HCT116 (cell line): ENCODE measurements around the gene IL19. TPM values are rescaled to one million over a fixed set of nuclear protein-coding genes. Genes with fewer than 3 reads are reported as not detected.

ENCODE experiments used
- ATAC-seq: fragments of 200-7000 bp; cut with Tn5 transposase; 2 replicates; pipeline ENCODE4 v1.9.1; 2020; ENCODE audit warnings: mild to moderate bottlenecking, moderate library complexity
- BruUV-seq: library from RNA; stranded (reverse); fragments of 400-500 nt; replicated peaks from 2 replicates; lab custom pipeline; 2021; lab: Mats Ljungman, UMichigan
- CTCF ChIA-PET: fragments of 300-600 bp; sonication (Branson Sonifier 250); formaldehyde crosslinking; loops from one replicate; lab custom pipeline; 2021; ENCODE audit warnings: antibody characterized with exemption; lab: Charles Lee
- POLR2A ChIA-PET: fragments of 300-600, 350-600 bp; sonication (Branson Sonifier 250); formaldehyde crosslinking; loops from one replicate; lab custom pipeline; 2021; ENCODE audit warnings: antibody characterized with exemption; lab: Charles Lee
- RAD21 ChIA-PET, 2 experiments: fragments of 300-600 bp; sonication (Branson Sonifier 250); formaldehyde crosslinking; loops; one replicate each; lab custom pipeline; 2023; ENCODE audit warnings: low total read pairs in 2 of 2; ENCODE audit not compliant: uncharacterized antibody in 2 of 2, unreplicated experiment in 2 of 2, low non-redundant PET in 1 of 2; lab: Charles Lee
- DNase-seq: peaks from one replicate; pipeline ENCODE4 v3.0.0-alpha.2; 2010; ENCODE audit warnings: low read depth, low spot score
- H2AFZ ChIP-seq: fragments of 200-600 bp; shearing (Covaris generic), sonication (generic); 2 replicates; pipeline ENCODE4 v1.6.1; 2017; ENCODE audit warnings: low read depth, mixed run types, mixed read lengths, antibody characterized with exemption, low read length; ENCODE audit not compliant: poor library complexity, severe bottlenecking
- H3K27ac ChIP-seq: 2 replicates; pipeline ENCODE4 v1.5.1; 2012; ENCODE audit warnings: low read depth, low read length
- H3K27me3 ChIP-seq: fragments of 200-600 bp; sonication (generic); 2 replicates; pipeline ENCODE4 v1.6.1; 2016; ENCODE audit warnings: mixed run types, low read length, mixed read lengths; ENCODE audit not compliant: insufficient read depth
- H3K36me3 ChIP-seq, 2 experiments: fragments of 200-500 bp in 1 of 2; fragments of 200-600 bp in 1 of 2; sonication (Bioruptor generic) in 1 of 2; sonication (generic) in 1 of 2; 2 replicates each; pipeline versions ENCODE4 v1.5.1 to v1.6.1; 2014 to 2016; ENCODE audit warnings: low read length in 2 of 2, inconsistent platforms in 1 of 2, mixed read lengths in 1 of 2, mixed run types in 1 of 2; ENCODE audit not compliant: insufficient read depth in 2 of 2, control insufficient read depth in 1 of 2
- H3K4me1 ChIP-seq, 2 experiments: fragments of 200-600 bp in 1 of 2; sonication (generic) in 1 of 2; 2 replicates each; pipeline versions ENCODE4 v1.5.1 to v1.6.1; 2012 to 2017; ENCODE audit warnings: low read length in 2 of 2, inconsistent platforms in 1 of 2, mild to moderate bottlenecking in 1 of 2, mixed read lengths in 1 of 2, mixed run types in 1 of 2, moderate library complexity in 1 of 2; ENCODE audit not compliant: insufficient read depth in 2 of 2, control insufficient read depth in 1 of 2
- H3K4me2 ChIP-seq: fragments of 200-600 bp; sonication (generic); 2 replicates; pipeline ENCODE4 v1.6.1; 2017; ENCODE audit warnings: mixed run types, low read length, mixed read lengths
- H3K4me3 ChIP-seq, 2 experiments: fragments of 200-600 bp in 1 of 2; sonication (generic) in 1 of 2; replicated peaks in 1 of 2; 2 replicates each; pipeline ENCODE4 v1.5.1; 2011 to 2016; ENCODE audit warnings: low read length in 2 of 2, control low read depth in 1 of 2, low read depth in 1 of 2, mild to moderate bottlenecking in 1 of 2, mixed read lengths in 1 of 2, mixed run types in 1 of 2
- H3K79me2 ChIP-seq: fragments of 200-600 bp; sonication (generic); 2 replicates; pipeline ENCODE4 v1.6.1; 2017; ENCODE audit warnings: mild to moderate bottlenecking, mixed run types, low read length, moderate library complexity, mixed read lengths; ENCODE audit not compliant: insufficient read depth
- H3K9ac ChIP-seq: fragments of 200-600 bp; sonication (generic); 2 replicates; pipeline ENCODE4 v1.6.1; 2016; ENCODE audit warnings: low read length, mixed read lengths
- H3K9me2 ChIP-seq: fragments of 200-600 bp; sonication (generic), shearing (Covaris generic); 2 replicates; pipeline ENCODE4 v1.6.1; 2017; ENCODE audit warnings: mixed run types, mild to moderate bottlenecking, moderate library complexity; ENCODE audit not compliant: insufficient read depth
- H3K9me3 ChIP-seq, 2 experiments: fragments of 200-500 bp in 1 of 2; fragments of 200-600 bp in 1 of 2; sonication (Bioruptor generic) in 1 of 2; sonication (generic) in 1 of 2; 2 replicates each; pipeline ENCODE4 v1.6.1; 2014 to 2017; ENCODE audit warnings: low read length in 2 of 2, mixed read lengths in 2 of 2, inconsistent platforms in 1 of 2, low read depth in 1 of 2, mild to moderate bottlenecking in 1 of 2, mixed run types in 1 of 2, moderate library complexity in 1 of 2; ENCODE audit not compliant: control insufficient read depth in 1 of 2, insufficient read depth in 1 of 2
- H4K20me1 ChIP-seq: fragments of 200-600 bp; sonication (generic), shearing (Covaris generic); 2 replicates; pipeline ENCODE4 v1.6.1; 2017; ENCODE audit warnings: mixed run types, mild to moderate bottlenecking, moderate library complexity; ENCODE audit not compliant: insufficient read depth
- CTCF ChIP-seq, 3 experiments: fragments of 200-600 bp in 1 of 3; sonication (generic) in 1 of 3; IDR thresholded peaks in 2 of 3; conservative IDR thresholded peaks in 1 of 3; 2 replicates each; pipeline ENCODE4 v1.5.1; 2012 to 2017; ENCODE audit warnings: low read depth in 2 of 3, low read length in 2 of 3, antibody characterized with exemption in 1 of 3, borderline replicate concordance in 1 of 3, control low read depth in 1 of 3, mild to moderate bottlenecking in 1 of 3, mixed read lengths in 1 of 3, mixed run types in 1 of 3, moderate library complexity in 1 of 3; ENCODE audit not compliant: insufficient read depth in 1 of 3
- YY1 ChIP-seq: IDR thresholded peaks from 2 replicates; pipeline ENCODE4 v1.6.1; 2011; ENCODE audit warnings: low read length, low read depth, moderate library complexity, mild to moderate bottlenecking; ENCODE audit not compliant: insufficient replicate concordance; ENCODE audit errors: extremely low read depth
- intact Hi-C: fragments of 100-400 bp; cut with micrococcal nuclease; formaldehyde crosslinking; loops from 2 replicates; pipeline ENCODE4 v1.10.0; 2022
- total RNA-seq: library from RNA; stranded (reverse); gene quantifications from one replicate; pipeline ENCODE4 v1.2.1, GENCODE V29; 2021; ENCODE audit not compliant: unreplicated experiment

Gene IL19
- total RNA-seq, 1 experiment from 2014 or later: not detected

- no TSS peak for BruUV-seq
- peak in 2 of 3 experiments; percentile 67 to 76; a peak in 5 of 6 replicates for TF ChIP-seq CTCF (IDR thresholded peaks at IDR 0.05 in 2 of 3, conservative IDR thresholded peaks at IDR 0.05 in 1 of 3; ENCODE audit: borderline replicate concordance in 1 of 3, insufficient read depth in 1 of 3, low read depth in 2 of 3, low read length in 2 of 3)
- TF ChIP-seq YY1: no peak
- DNase-seq (peak; percentile 15), ATAC-seq (peak; percentile 70)
- H3K4me2 ChIP-seq: no peak overlapping the region
- H4K20me1 ChIP-seq: no peaks in the 10 kb centered on the region
- H3K4me1 ChIP-seq: peaks cover 0 to 16% of the 10 kb centered on the region in 2 experiments; a peak in 1 of 4 replicates
- H2AFZ ChIP-seq: no peak overlapping the region
- H3K9ac ChIP-seq: no peak overlapping the region
- H3K36me3 ChIP-seq: peaks cover 0 to 6% of the 10 kb centered on the region in 2 experiments; a peak in 1 of 4 replicates
- no peaks in the 10 kb centered on the region for H3K27me3 ChIP-seq
- POLR2A ChIA-PET: no interaction called here
- peaks cover 45% of the 10 kb centered on the region; the same call in 1 of the 2 replicates for H3K79me2 ChIP-seq
- no peaks in the 10 kb centered on the region for H3K9me3 ChIP-seq
- intact Hi-C loops: loop anchor here (5.0 kb wide), 1 partner anchor 352 kb away; no protein-coding TSS in a partner anchor
- CTCF ChIA-PET: interaction anchor here (0.5 to 2.4 kb wide), 12 partner anchors 10 to 257 kb away, joined by 3 to 12 read pairs (median 4); no protein-coding TSS in a partner anchor
- no peak overlapping the region for H3K4me3 ChIP-seq
- no peak overlapping the region for H3K27ac ChIP-seq
- H3K9me2 ChIP-seq: no peaks in the 10 kb centered on the region
- RAD21 ChIA-PET: interaction anchor here in 1 of 2 experiments (1.4 kb wide), 1 partner anchor 187 kb away, joined by 3 read pairs; no protein-coding TSS in a partner anchor
Measured at GRCh38 chr1:206725109-206725963, 45.2 kb upstream of the IL19 start.
